IPS DF 6.9 (cell line): ENCODE results near the gene XCL2.
"Not testable (repeated sequence)": the region's sequence is repeated elsewhere in the genome, so short reads cannot be mapped to it uniquely, and the experiment has no call there.

ENCODE experiments used
- DNase-seq: peaks from one replicate; pipeline ENCODE4 v3.0.0-alpha.2; 2013; ENCODE audit warnings: low read depth, low spot score
- H3K27ac ChIP-seq: one replicate; pipeline ENCODE4 v1.5.1; 2013; ENCODE audit warnings: low read length, control low read depth
- H3K27me3 ChIP-seq: 2 replicates; pipeline ENCODE4 v1.6.1; 2013; ENCODE audit warnings: mild to moderate bottlenecking, low read length; ENCODE audit not compliant: control insufficient read depth, insufficient read depth
- H3K36me3 ChIP-seq: 2 replicates; pipeline ENCODE4 v1.6.1; 2013; ENCODE audit warnings: low read length; ENCODE audit not compliant: control insufficient read depth, insufficient read depth
- H3K4me1 ChIP-seq: 2 replicates; pipeline ENCODE4 v1.6.1; 2013; ENCODE audit warnings: low read length; ENCODE audit not compliant: control insufficient read depth, insufficient read depth
- H3K4me3 ChIP-seq: 2 replicates; pipeline ENCODE4 v1.5.1; 2013; ENCODE audit warnings: mild to moderate bottlenecking, low read length
- H3K9me3 ChIP-seq: 2 replicates; pipeline ENCODE4 v1.6.1; 2013; ENCODE audit warnings: low read length, inconsistent platforms; ENCODE audit not compliant: control insufficient read depth, insufficient read depth
- WGBS: extraction: QIAGEN DNeasy Blood & Tissue Kit; methylation state at CpG from one replicate; pipeline ENCODE4 v1.1.7; 2013; ENCODE audit warnings: mixed read lengths, missing lambda C conversion rate; ENCODE audit not compliant: insufficient read length, insufficient coverage; 5-methylcytosine and 5-hydroxymethylcytosine counted together

XCL2 gene, protein sequence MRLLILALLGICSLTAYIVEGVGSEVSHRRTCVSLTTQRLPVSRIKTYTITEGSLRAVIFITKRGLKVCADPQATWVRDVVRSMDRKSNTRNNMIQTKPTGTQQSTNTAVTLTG

DNA sequence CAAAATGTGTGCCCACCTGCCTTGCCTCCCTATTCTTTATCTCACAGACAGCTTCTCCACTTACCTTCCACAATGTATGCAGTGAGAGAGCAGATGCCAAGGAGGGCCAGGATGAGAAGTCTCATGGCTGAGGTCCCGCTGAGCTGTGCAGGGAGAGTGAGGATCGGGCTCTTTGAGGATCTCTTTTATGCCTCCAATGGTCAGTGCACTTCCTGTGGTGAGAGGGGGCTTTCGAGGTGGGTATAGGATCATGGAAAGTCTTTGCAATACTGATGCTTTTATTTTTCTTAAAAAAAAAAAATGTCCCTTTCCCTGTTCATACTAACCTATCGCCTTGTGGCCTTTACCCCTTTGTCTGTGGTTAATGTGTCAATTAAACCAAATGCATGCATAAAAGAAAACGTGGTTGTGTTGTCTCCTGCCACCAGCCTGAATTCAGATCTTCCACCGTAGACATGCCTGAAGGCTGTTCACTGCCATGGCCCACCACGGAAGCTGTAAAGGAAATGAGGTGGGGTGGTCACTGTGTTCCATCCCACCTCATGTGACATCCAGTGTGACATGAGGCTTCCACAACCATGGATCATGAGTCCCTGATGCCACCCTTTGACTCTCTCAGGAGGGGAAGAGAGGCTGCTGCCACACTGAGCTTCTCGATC lies at the start of gene XCL2:
XCL2 (minus strand) TSS at position 158 of the 659 bp plus-strand sequence; CDS start at position 125, 33 bp downstream.
- H3K4me3 ChIP-seq, H3K36me3 ChIP-seq, H3K4me1 ChIP-seq, H3K9me3 ChIP-seq, H3K27ac ChIP-seq, DNase-seq, H3K27me3 ChIP-seq: not testable (repeated sequence)
- no CpG with 5 or more reads among the region's 8 CpGs for WGBS

DNA sequence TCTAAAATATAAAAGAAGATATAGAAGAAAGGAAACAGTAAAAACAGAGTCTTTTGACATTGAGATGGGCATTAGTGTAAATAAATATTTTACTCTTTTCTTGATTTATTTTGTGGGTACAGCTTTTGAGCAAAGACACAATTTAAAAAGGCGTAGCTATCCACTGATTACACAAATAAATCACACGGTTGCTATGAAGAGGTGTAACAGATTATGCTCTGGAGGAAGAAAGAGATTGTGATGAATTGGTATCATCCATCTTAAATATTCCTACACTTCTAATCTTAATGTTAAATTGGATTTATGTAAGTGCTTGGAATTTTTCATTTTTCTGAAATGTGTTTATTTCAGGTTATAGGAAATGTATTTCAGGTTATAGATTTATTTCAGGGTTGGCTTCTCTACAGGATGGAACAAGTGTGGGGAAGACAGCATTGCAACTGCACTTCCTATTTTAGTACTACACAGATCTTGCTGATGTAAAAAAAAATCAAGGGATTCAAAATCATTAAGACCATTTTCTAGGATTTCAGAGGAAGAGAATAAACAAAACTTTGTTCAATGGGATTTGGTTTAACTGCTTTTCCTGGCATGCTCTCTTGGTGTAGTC lies 47.9 kb upstream of the XCL2 start:
- H3K36me3 ChIP-seq: no peaks in the 10 kb centered on the region
- H3K27ac ChIP-seq: no peak overlapping the region
- WGBS: no CpG with 5 or more reads among the region's 2 CpGs
- no peaks in the 10 kb centered on the region for H3K9me3 ChIP-seq
- no peak overlapping the region for H3K4me3 ChIP-seq
- H3K27me3 ChIP-seq: no peaks in the 10 kb centered on the region
- DNase-seq: no peak
- H3K4me1 ChIP-seq: no peaks in the 10 kb centered on the region

DNA sequence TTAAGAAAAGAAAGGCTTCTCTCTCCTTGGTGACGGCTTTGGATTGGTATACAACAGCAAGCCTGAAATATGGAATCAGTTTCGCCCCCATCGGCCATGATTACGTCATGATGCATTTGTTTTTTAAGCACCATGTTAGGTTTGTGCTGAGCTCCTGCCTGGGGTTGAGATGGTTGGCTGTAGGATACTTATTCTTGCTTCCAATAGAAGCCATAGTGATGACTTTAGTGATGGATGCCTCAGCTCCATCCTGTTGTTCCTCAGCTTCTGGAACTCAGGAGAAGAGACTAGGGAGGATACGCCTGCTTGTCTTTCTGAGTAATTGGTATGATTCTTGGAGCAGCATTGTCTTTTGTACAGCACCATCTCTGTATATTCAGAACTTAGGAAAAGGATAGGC lies 47.3 kb upstream of the XCL2 start:
- WGBS: no CpG with 5 or more reads among the region's 5 CpGs
- Histone ChIP-seq H3K27ac (no peak overlapping the region), H3K36me3 (no peaks in the 10 kb centered on the region), H3K27me3 (no peaks in the 10 kb centered on the region), H3K4me3 (no peak overlapping the region), H3K9me3 (no peaks in the 10 kb centered on the region), H3K4me1 (no peaks in the 10 kb centered on the region)
- DNase-seq: no peak

DNA sequence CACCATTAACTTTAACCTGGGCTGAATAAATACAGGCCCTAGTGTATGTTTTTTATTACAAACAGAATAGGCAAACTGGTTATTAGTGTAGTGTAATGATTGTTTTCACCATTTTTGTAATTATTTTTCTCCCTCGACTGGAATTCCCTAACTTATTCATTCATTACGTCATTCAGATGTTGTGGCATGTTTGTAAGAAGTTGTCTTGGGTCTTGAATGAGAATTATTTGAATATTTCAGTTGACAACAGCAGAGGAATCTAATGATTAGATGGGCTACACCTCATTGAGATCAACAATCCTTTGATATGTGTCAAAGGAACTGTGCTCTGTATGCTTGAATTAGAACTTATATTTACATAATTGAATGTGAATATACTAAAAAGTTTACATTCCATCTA lies 45.4 kb upstream of the XCL2 start:
- DNase-seq: no peak
- Histone ChIP-seq H3K4me3 (no peak overlapping the region), H3K27ac (no peak overlapping the region), H3K4me1 (no peaks in the 10 kb centered on the region), H3K27me3 (no peaks in the 10 kb centered on the region), H3K36me3 (no peaks in the 10 kb centered on the region), H3K9me3 (no peaks in the 10 kb centered on the region)
- WGBS: no CpG with 5 or more reads among the region's 2 CpGs

DNA sequence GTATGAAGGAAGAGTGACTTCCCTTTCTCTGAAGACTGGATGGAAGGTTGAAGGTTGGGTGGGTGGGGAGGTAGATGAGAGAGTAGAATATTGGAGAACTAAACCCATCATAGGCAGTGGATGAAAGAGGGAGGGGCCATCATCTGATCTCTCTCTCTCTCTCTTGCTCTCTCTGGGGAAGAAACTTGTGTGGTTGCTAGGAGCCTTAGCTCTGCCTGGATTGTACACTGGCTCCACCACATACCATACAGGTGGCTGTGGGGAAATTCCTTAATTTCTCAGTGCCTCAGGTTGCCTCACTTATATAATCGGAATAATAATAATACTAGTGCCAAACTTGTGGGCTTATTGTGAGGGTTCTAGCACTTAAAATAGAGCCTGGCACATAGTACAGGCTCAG lies 42.1 kb upstream of the XCL2 start:
- WGBS: no CpG with 5 or more reads among the region's 1 CpG
- H3K27me3 ChIP-seq: no peaks in the 10 kb centered on the region
- no peaks in the 10 kb centered on the region for H3K9me3 ChIP-seq
- no peak overlapping the region for H3K4me3 ChIP-seq
- 0 out of 2 replicates have a peak, but pooled peaks cover 1% of the 10 kb centered on the region for H3K4me1 ChIP-seq
- DNase-seq: no peak
- no peaks in the 10 kb centered on the region for H3K36me3 ChIP-seq
- no peak overlapping the region for H3K27ac ChIP-seq

DNA sequence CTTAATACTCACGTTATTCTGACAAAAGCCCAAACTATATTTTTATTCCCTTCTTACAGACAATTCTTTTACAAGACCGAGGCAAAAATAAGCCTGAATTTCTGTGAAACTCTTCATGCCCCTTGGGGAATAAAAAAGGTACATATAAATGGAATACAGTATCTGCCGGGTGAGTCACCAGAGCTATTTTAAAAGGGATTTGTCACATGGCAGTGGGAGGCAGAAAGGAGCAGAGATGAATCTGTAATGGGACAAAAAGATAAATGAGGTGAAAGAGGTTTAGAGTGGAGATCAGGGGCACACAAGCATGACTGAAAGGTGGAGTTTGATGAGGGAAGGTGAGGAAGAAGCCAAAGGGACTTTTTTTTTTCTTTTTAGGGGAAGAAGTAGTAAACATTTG lies 41.4 kb upstream of the XCL2 start:
- WGBS: no CpG with 5 or more reads among the region's 3 CpGs
- Histone ChIP-seq H3K9me3 (no peaks in the 10 kb centered on the region), H3K36me3 (no peaks in the 10 kb centered on the region), H3K4me3 (no peak overlapping the region), H3K27me3 (no peaks in the 10 kb centered on the region), H3K4me1 (0 out of 2 replicates have a peak, but pooled peaks cover 1% of the 10 kb centered on the region), H3K27ac (no peak overlapping the region)
- DNase-seq: no peak

DNA sequence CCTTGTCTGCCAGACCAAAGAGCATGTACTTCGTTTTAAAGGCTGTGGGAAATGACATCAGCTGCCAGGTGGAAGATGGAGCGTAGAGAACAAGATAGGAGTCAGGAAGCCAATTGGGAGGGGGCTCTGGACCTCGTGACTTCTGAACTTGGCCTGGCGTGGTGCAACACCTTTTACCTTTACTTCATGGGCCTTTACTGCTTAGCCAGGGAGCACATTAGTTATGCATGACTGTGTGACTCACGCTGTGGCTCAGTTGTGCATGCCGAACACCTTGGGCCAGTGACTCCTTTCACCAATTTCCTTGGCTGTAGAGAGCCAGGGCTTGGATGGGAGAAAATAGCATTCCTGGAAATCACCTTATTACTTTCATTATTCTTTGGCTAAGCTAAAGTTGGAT lies 39.8 kb upstream of the XCL2 start:
- Histone ChIP-seq H3K36me3 (no peaks in the 10 kb centered on the region), H3K27ac (no peak overlapping the region), H3K27me3 (no peaks in the 10 kb centered on the region), H3K4me3 (no peak overlapping the region), H3K9me3 (no peaks in the 10 kb centered on the region), H3K4me1 (0 out of 2 replicates have a peak, but pooled peaks cover 1% of the 10 kb centered on the region)
- no peak for DNase-seq
- no CpG with 5 or more reads among the region's 6 CpGs for WGBS

DNA sequence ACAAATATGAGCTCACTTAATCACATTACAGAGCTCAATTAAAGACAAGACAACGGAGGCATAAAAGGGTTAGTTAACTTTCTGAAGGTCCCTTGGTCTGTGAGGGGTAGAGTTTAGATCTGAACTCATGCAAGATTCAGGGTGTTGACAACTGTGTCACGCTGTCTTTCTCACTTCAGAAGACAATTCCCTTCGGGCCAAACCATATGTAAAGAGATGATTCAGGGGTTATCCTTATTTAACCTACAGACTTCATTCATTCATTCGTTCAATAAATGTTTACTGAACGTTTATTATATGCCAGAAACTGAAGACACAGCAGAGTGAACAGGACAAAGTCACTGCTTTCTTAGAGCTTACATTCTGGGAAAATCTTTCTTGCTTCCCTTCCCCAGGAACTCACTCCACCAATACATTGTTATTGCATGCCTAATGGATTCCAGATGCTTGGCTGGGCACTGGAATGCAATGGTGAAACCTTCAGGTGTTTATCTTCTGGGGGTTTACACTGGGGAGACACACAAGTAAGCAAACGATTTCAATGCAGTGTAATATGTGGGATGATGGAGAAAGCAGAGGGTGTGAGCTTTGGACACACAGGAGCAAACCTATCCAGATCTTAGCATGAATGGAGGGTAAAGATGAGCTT lies 39.0 kb upstream of the XCL2 start:
- DNase-seq: no peak
- no peak overlapping the region for H3K27ac ChIP-seq
- 0 out of 2 replicates have a peak, but pooled peaks cover 1% of the 10 kb centered on the region for H3K4me1 ChIP-seq
- no peaks in the 10 kb centered on the region for H3K27me3 ChIP-seq
- H3K4me3 ChIP-seq: no peak overlapping the region
- no peaks in the 10 kb centered on the region for H3K36me3 ChIP-seq
- WGBS: no CpG with 5 or more reads among the region's 6 CpGs
- no peaks in the 10 kb centered on the region for H3K9me3 ChIP-seq

DNA sequence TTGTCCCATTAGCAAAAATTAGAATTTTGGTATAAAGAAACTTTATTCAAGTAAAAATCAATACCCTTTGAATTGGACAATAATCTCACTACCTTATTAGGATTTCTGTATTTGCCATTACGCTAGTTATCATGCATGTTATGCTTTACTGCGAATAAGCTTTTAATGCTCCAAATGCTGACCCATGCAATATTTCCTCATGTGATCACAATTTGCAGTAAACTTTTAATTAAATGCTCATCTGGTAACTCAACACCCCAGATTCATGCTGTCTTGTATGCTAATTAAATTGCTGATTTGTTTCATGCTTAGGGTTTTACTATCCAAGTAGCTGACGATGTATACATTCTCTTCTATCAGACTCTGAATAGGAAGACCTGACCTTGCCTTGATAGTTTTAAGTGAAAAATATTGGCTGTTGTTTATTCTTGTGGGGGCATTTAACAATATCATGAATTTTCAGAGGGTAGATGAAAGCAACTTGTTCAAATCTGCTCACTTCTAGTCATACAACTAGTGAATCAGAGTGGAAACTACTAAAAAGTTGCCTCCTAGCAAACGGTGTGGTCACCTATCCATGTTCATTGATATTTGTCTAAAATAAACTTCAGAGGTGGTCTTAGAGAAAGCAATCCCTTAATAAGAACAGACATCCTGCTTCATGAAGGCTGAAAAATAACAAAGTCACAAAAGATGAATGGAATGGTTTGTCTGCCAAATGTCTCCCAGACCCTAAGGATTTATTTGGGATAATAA lies 38.2 kb upstream of the XCL2 start:
- 0 out of 2 replicates have a peak, but pooled peaks cover 1% of the 10 kb centered on the region for H3K4me1 ChIP-seq
- WGBS: no CpG with 5 or more reads among the region's 4 CpGs

DNA sequence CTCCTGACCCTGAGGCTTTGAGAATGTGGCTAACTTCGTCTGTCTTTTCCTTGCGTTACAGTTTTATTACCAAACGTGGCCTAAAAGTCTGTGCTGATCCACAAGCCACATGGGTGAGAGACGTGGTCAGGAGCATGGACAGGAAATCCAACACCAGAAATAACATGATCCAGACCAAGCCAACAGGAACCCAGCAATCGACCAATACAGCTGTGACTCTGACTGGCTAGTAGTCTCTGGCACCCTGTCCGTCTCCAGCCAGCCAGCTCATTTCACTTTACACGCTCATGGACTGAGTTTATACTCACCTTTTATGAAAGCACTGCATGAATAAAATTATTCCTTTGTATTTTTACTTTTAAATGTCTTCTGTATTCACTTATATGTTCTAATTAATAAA lies 37.2 kb upstream of the XCL2 start:
- H3K9me3 ChIP-seq, H3K27ac ChIP-seq, H3K36me3 ChIP-seq, H3K27me3 ChIP-seq, H3K4me3 ChIP-seq, DNase-seq, H3K4me1 ChIP-seq: not testable (repeated sequence)
- no CpG with 5 or more reads among the region's 7 CpGs for WGBS

More for the DNA sequence above, 38.2 kb upstream of the XCL2 start:
- no peak for DNase-seq
- no peaks in the 10 kb centered on the region for H3K9me3 ChIP-seq
- H3K27ac ChIP-seq: no peak overlapping the region
- H3K36me3 ChIP-seq: no peaks in the 10 kb centered on the region
- H3K4me3 ChIP-seq: no peak overlapping the region
- H3K27me3 ChIP-seq: no peaks in the 10 kb centered on the region
